GM18870 (cell line): Measurements from ENCODE around the gene KIF4A.

Experiments
- ATAC-seq: cut with Tn5 transposase; IDR thresholded peaks from one replicate; pipeline ENCODE4 v1.9.1; 2021; ENCODE audit warnings: moderate library complexity; ENCODE audit not compliant: unreplicated experiment

KIF4A gene

DNA sequence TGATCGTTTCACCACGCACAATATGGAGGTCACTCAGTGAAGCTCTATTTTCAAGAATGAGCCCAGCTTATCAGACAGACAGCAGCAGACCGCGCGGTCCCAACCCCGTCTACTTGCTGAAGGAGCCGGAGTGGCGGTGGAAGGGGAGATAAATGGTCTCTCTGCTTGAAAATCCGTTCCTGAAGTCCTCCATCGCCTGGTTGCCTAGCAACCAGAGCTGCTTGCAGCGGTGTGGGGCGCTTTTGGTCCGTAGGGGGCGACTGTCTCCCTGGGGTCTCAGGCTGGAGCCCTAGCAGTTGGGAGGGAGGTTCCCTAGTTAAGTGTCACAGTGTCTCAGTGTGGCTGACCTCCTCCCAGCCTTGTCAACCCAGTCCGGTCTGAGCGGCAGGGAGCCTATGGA is 146.4 kb downstream of the KIF4A start:
- ATAC-seq, result no peak

DNA sequence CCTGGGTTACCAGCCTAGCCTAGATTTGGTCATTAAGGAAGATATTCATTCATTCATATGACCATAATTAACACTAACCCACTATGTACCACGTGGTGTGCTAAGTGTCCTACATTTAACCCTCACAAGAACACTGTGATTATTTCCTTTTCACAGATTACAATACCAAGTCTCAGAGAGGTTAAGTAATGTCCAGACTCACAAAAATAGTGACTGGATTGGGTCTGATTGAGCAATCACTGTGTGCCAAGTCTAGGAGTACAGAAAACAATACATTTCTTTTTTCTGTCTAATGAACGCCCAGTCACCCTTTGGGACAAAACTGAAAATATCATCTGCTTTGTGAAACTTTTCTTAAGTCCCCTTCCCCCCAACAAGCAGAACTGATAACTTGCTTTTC is 147.1 kb downstream of the KIF4A start:
- no peak for ATAC-seq

DNA sequence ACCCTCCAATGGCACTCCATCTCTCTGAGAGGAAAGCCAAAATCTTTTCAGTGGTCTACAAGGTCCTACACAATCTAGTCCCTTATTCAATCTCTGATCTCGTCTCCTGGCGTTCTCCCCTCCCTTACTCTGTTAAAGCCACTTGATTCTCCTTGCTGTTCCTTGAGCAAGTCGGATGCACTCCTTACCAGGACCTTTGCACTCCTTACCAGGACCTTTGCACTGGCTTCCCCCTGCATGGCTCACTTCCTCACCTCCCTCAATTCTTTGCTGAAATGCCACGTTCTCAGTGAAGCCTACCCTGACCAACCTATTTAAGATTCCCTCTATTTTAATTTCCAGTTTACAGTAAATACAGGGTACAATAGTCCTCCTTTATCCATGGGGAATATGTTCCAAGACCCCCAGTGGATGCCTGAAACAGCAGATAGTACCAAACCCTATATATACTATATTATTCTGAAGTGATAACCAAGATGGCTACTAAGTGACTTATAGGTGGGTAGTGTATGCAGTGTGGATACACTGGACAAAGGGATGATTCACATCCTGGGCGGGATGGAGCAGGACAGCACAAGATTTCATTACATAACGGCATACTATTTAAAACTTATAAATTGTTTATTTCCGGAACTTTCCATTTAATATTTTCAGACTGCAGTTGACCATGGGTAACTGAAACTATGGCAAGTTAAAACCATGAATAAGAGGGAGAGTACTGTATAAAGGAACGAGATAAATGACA is 148.2 kb downstream of the KIF4A start:
- ATAC-seq, result no peak

DNA sequence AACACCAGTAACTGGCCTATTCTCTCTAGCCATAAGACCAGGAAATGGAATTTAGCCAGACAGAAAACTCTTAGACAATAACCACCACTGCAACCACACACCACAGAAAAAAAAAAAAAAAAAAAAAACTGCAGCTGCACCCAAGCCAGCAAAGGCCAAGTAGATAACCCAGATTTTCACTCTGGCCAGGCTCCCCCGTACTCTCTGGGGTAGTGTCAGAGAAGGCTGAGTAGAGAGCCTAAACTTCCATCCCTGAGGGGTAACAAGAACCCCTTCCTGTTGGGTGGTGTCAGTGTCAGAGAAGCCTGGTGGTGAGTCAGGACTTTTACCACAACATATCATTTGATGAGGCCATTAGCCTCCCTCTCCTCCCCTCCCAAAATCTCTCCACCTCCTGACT is 149.1 kb downstream of the KIF4A start:
- ATAC-seq, result peak; percentile 42

DNA sequence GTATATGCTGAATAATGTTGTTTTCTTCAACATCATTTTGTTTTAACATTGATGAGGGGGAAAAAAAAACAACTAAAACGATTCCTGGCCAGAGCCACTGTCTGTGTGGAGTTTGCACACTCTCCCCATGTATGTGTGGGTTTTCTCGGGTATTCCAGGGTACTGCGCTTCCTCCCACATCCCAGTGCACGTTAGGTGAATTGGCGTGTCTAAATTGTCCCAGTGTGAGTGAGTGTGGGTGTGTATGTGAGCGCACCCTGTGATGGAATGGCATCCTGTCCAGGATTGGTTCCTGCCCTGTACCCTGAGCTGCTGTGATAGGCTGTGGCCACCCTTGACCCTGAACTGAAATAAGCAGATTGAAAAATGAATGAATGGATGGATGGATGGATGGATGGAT is 152.3 kb downstream of the KIF4A start:
- ATAC-seq, result no peak

DNA sequence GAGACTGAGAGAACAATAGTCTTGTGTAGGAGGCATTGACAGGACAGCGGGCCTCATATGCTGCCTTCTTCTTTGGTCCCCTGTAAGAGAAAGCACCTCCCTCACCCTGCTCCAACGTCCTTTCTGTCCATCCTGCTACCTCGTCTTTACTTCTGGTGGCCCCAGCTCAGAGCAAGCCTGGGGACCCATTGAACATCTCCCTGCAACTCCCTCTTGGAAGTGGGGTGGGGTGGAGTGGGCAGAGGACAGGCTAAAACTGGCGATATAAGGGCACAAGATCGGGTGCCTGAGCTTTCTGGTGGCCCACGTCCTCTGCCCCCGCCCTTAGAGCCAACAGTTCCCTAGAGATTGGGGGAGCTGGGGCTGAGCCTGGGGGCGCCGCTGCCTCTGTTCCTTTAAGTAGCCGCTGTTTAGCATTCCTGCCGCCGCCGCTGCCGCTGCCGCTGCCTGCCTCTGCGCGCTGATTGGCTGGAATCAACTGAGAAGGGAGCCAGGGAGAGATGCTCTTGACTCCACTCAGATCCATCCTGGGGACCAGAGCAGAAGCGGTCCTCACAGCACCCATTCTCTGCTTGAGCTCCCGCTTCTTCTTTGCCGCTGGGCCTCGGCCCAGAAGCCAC is 154.5 kb downstream of the KIF4A start, which contains the start of gene DLG3:
Gene DLG3, plus strand, starts transcription at position 510 of the 620 bp plus-strand sequence. CDS start 367 bp downstream, outside the sequence.
- no peak for ATAC-seq

DNA sequence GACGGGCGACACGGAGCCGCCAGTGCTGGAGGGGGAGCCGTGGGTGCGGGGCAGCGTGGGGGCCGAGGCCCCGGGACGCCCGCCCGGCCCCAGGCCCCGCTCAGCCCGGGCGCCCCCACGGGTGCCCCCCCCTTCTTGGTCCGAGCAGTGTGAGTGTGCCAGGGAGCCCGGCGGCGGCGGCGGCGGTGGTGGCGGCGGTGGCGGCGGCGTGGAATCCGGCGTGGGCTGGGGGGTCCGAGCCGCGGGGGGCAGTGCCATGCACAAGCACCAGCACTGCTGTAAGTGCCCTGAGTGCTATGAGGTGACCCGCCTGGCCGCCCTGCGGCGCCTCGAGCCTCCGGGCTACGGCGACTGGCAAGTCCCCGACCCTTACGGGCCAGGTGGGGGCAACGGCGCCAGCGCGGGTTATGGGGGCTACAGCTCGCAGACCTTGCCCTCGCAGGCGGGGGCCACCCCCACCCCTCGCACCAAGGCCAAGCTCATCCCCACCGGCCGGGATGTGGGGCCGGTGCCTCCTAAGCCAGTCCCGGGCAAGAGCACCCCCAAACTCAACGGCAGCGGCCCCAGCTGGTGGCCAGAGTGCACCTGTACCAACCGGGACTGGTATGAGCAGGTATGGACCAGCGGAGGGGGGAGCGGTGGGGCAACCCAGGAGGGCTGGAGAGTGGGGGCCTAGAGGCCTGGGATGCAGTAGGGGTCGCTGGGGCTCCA is 155.2 kb downstream of the KIF4A start:
- no peak for ATAC-seq

DNA sequence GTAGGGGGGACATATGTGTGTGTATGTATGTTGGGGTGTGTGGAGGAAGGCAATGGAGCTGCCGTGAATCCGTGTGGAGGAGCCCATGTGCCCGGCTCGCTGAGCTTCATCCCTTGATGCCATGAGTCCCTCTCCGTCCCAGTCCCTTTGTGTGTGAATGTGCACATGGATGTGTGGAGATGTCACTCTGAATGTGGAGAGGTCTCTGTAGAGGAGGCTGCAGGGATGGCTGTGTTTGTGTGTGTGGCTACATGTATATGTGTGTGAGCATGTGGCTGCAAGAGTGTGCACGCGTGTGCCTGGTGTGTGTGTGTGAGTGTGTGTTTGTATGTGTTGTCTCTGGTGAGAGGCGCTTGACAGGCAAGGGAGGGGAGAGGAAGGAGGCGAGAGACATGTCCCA is 156.0 kb downstream of the KIF4A start:
- ATAC-seq, result no peak

DNA sequence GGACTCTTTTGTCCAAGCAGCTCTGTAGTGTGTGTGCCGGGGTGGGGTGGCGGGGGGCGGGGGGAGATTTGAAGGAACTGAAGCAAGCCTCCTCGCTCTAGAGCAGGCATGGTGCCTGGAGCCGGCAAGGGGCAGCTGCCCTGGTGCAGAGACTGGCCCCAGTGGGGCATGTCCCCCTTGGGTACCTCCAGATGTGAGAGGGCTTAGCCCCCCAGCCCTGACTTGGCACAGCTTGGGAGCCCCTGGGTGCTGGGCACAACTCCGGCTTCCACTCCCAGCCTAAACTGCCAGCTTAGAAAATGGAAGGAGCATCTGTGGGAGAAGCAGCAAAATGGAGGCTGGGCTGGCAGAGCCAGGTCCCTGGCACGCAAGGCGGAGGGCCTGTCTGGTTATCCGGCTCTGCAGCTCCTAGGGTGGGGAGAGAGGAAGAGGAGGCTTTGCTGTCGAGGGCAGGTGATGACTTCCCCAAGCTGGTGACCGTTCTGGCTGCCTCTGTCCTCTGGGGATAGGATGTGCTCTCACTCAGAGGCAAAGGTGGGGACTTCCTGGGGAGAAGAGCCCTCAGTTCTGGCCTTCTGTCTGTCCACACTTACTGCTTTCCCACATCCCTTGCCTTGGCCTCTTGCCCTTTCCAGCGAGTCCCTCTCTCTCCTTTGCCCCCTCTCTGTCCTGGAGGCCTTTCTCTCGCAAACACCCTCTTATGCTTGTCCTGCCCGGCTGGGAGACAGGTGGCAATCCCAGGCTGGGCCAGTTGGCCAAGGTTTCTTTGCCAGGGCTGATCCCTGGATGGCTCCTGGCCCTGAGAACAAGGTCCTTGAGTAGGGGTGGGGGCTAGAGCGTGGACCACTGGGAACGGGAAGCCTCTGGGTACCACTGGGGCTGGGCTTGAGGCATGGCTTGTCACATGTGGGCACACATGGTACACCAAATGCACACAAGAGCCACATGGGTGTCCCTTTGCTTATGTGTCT is 156.8 kb downstream of the KIF4A start:
- no peak for ATAC-seq

DNA sequence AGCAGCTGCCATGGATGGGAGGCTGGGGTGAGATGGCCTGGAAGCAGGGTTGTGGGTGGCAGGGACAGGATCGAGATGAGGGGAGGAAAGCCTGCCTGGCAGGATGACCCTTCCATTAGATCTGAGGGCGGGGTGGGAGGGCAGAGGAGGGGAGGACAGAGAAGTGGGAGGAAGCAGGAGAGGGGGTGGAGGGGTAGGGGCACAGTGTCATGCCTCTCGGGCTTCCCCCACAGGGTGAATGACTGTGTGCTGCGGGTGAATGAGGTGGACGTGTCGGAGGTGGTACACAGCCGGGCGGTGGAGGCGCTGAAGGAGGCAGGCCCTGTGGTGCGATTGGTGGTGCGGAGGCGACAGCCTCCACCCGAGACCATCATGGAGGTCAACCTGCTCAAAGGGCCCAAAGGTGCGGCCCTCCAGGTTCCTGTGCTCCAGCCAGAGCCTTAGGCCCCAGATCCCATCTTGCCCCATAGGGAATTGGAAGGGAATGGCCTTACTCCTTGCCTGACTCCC is 159.6 kb downstream of the KIF4A start:
- no peak for ATAC-seq

DNA sequence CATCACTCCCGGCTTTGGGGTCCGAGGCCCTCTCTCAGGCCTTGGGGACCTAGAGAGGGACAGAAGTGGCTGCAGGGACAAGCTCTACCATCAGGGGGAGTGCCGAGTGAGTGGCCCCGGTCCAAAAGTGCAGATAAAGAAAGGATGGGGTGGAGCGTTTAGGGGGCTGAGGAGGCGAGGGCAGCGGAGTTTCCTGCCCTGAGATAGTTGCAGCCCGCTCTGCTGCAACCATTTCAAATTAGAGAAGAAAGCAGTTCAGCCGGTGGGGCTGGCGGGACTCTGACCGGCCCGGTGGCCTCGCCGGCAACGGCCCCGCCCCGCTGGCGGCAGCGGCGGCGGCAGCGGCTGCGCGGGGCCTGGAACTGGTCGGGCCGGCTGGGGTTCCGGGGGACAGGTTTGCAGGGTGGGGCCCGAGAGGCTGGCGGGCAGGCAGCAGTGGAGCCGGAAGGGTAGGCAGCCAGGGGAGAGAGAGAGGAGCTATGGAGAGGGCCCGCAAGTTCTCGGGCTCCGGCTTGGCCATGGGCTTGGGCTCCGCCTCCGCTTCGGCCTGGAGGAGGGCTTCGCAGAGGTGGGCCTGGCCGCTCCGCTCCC is 162.3 kb downstream of the KIF4A start:
- peak; percentile 36 for ATAC-seq

DNA sequence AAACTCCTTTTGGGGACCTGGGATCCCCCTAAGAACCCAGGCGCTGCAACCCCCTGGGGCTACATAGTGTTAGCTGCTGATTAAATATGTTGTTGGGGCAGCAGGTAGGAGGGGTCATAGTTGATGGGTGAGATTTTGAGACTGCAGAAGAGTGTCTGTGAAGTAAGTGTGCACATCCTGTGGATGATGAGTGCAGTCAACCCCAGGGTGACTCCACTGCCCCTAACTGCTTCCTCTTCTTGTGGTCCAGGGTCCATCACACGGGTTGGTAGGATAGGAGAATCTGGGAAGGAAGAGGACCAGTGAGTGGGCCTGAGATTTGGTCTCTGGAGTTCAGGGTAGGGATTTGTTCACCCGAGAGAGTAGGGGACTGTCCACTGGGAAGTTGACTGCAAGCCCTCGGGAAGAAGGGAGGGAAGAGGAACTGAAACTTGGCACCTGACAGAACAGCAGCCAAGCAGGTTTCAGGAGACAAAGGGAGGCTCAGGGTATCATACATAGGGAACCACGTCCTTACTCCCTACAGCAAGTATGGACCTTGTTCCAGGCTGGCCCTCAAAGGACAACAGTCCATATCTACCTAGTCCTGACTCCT is 163.2 kb downstream of the KIF4A start:
- ATAC-seq, result no peak

DNA sequence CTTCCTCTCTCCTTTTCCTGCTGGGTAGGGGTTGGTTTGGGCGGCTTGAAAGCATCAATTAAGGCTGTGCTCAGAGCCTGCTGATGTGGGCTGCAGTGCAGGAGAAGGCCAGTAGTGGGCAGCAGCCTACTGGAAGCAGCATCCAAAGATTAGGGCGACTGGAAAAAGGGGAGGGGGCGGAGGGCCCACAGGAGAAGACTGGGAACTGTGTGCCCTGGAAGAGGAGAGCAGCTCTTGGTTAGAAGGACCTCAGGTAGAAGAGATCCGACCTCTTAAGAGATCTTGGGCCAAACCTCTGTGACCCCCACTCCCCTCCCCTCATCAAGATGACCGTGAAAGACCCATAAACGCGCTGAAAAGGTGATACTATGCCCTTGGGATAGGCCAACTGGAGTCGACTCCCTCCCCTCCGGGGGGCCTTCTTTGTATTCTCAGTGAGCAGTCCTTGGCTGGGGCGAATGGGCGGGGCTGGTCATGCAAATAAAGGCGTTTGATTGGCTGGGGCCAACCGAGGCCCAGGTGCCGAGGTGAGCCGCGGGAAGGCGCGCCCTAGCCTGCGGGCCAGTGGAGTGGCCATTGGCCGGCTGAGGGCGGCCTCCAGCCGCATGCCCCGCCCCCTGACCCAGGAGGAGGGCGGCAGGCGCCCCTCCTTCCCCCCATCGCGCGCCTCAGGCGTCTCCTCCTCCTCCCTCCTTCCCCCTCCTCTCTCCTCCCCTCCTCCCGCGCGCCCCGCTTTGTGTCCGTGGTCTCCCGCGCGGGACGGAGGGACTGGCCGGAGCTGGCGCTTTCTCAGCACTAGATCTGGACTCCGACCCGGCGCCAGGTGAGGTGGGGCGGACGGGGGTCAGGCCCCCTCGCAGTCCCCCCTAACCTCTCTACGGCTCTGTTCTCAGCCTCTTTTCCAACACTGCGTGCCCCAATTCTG is 164.8 kb downstream of the KIF4A start:
- ATAC-seq, result peak; percentile 33

DNA sequence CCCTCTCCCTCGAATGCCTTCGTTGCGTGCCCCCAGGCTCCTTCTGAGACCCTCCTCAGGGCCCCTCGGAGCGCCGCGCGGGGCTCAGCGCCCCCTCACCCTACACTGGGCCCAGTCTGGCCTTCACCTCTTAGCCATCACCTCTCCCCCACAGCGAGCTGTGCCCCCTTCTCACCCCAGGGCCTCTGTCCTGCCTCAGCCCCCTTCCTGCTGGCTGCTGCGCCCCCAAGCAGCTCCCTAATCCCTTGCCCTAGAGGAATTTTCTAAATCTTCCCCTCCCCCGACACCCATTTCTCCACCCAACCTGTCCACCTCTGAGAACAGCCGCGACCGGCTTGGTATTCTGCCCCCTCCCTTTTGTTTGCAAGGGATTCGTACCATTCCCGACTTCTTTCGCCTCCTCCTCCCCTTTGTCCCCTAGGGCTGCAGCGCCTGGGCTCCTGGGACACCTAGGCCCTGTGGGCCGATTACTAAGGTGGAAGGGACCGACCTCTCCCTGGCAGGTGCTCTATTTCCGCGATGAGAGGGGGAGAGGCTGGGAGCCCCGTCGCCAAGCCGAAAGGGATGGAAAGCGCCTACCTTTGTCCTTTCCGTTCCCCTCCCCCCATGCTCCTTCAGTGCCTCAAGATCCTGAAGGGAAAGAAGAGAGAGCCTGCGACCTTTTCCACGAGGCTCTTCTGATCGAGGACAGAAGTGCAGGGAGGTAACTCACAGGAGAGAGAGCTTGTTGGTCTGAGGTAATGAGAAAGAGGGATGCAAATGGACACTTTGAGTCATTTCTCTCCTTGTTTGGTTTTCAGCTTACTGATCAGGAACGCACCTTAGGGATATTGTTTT is 165.7 kb downstream of the KIF4A start:
- peak; percentile 29 for ATAC-seq

DNA sequence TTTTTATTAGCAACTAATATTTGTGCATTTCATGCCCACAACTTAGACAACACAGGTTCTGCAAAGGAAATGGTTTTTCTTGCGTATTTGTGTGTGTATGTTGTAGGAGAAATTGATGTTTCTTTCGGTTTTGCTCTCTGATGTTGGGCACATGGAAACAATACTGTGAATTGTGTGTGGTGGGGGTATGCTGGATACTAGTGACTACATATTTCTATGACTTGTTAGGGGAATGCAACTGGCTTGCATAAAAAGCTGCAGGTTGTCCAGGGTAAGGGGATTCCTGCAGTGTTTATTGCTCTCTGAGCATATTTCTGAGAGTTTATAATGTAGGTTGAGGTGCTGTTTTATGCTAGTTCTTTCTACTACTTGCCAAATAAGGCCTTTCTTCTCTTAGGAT is 166.4 kb downstream of the KIF4A start:
- ATAC-seq, result peak; percentile 42

DNA sequence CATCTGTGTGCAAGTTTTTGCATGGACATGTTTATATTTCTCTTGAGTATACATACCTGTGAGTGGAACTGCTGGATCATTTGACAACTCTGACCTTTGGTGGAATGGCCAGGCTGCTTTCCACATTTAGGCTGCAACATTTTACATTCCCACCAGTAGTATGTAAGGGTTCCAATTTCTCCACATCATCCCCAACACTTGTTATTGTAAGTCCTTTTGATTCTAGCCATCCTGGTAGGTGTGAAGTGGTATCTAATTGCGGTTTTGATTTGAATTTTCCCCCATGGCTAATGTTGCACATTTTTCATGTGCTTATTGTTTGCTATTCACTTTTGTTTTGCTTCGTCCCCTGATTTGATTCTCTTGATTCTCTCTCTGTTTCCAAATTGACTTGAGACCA is 171.1 kb downstream of the KIF4A start:
- ATAC-seq, result no peak

DNA sequence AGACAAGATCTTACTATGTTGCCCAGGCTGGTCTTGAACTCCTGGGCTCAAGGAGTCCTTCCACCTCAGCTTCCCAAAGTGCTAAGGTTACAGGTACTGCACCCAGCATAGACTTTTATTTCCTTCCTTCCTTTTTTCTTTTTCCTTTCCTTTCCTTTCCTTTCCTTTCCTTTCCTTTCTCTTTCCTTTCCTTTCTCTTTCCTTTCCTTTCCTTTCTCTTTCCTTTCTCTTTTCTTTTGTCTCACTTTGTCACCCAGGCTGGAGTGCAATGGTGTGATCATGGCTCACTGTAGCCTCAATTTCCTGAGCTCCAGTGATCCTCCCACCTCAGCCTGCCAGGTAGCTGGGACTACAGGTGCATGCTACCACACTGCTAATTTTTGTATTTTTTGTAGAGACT is 174.1 kb downstream of the KIF4A start:
- no peak for ATAC-seq

DNA sequence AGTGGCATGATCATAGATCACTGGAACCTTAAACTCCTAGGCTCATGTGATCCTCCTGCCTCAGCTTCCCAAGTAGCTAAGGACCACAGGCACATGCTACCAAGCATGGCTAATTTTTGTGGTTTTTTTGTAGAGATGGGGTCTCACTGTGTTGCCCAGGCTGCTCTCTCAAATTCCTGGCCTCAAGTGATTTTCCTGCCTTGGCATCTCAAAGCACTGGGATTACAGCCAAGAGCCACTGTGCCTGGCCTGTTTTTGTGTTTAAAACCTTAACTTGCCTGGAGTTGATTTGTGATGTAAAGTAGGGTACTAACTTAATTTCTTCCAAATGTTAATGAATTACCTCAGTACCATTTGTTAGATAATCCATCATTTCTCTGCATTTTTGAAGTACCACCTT is 177.1 kb downstream of the KIF4A start:
- ATAC-seq, result no peak
